ENCODE results near the gene LCE4A.
"Not testable (repeated sequence)": the region's sequence is repeated elsewhere in the genome, so short reads cannot be mapped to it uniquely, and the experiment has no call there.

LCE4A gene, protein sequence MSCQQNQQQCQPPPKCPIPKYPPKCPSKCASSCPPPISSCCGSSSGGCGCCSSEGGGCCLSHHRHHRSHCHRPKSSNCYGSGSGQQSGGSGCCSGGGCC

DNA sequence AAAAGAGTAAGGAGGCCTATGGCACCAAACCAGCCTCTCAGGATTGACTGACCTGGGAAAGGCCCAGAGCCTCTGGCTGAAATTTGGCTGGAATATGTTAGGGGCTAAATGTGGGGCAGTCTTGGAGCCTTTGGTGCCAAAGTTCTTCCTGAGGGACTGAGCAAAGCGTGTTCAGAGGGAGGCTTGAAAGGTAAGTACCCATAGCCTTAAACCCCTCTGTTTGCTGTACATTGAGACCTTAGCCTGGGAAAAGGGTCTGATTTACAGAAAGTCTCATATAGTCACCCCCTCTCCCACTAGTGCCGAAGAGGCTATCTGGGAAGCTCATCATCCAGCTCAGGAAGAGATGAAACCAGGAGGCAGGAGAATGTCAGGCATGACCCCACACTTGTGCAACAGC is at the start of gene LCE4A:
TSS of gene LCE4A (plus strand) at position 301 of the 400 bp plus-strand sequence. CDS start 916 bp downstream, outside the sequence.
- DNase-seq, result no peak

DNA sequence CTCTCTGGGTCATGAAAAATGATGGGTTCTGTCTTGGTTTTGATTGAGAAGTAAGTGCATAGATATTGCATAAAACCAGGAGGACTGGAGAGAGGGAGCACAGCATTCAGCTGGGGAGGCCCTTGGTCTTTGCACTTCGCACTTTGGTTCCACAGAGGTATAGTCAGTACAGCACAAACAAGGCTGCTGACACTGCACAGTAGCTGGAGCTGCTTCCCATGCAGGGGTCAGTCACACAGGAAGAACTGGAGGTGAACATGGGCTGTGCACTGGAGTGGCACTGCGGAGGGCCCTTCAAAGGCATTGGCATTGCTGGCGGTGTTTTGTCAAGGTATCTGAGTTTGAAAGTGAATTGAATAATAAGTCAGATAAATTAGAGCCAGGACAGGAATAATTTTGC is 49.3 kb upstream of the LCE4A start:
- DNase-seq, result no peak

DNA sequence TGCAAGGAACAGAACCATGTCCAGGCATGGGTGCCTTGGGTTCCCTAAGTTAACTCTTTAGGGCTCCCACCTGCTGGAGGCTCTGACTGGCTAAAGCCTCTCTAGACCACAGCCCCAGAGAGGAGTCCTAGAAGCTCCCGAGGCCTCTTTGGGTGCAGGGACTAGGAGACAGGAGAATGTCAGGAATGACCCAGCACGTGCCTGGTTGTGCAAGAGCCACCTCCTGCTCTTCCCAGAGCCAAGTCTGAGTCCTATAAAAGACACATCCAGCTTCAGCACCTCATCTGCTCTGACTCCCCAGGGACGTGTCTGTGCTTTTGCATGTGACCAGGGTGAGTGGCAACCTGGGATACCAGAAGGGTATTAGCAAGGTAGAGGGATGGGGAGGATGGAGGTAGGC is 44.9 kb upstream of the LCE4A start, which contains the start of gene LCE2D:
TSS of gene LCE2D (plus strand) at position 283 of the 400 bp plus-strand sequence. CDS start 726 bp downstream, outside the sequence.
- no peak for DNase-seq

DNA sequence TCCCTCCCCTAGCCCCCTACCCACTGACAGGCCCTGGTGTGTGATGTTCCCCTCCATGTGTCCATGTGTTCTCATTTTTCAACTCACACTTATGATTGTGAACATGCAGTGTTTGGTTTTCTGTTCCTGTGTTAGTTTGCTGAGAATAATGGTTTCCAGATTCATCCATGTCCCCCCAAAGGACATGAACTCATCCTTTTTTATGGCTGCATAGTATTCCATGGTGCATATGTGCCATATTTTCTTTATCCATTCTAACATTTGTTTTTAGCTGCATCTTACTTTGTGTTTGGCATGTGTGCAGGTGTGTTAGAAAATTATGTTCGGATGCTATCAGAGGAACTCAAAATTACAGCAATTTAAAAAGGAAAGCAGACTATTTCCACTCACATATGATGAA is 41.8 kb upstream of the LCE4A start:
- DNase-seq, result not testable (repeated sequence)

DNA sequence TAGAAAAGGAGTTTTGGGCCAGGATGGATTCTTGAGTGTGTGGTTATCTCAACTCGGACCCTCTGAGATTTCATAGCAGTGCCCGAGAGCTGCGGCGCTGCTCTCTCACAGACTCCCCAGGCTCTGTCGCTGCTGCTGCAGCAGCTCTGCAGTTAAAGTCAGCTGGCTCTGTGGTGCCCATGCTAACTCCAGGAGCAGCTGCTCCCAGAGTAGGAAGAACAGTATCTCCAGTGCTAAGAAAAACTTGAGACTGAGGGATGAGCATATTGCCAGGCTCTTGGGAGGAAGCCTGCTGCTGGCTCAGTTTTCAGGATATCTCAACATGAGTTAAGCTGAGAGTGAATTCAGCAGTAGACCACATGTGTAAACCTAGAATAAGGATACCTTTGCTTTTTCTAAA is 40.3 kb upstream of the LCE4A start:
- DNase-seq, result no peak

DNA sequence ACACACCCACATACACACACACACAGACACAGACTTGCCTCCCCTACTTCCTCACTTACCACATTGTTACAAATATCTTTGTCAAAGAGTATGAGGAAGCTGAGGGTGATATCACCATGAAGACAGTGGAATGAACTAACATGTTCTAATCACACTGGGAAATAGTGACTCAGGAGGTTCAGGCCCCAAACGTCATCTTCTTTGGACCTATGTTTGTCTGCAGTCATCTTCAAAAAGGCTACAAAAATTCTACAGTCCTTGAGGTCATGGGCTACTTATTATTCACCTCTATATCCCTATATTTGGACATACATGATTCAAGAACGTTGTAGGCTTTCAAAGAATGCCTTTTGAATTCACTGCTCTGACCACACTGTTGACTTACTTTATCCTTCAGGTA is 34.9 kb upstream of the LCE4A start:
- no peak for DNase-seq

DNA sequence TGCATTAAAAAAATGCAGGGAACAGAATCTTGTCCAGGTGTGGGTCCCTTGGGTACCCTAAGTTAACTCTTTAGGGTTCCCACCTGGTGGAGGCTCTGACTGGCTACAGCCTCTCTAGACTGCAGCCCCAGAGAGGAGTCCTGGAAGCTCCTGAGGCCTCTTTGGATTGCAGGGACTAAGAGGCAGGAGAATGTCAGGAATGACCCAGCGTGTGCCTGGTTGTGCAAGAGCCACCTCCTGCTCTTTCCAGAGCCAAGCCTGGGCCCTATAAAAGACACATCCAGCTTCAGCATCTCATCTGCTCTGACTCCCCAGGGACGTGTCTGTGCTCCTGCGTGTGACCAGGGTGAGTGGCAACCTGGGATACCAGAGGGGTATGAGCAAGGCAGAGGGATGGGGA is 33.0 kb upstream of the LCE4A start, which contains the start of gene LCE2C:
TSS of gene LCE2C (plus strand) at position 297 of the 400 bp plus-strand sequence. CDS start 737 bp downstream, outside the sequence.
- not testable (repeated sequence) for DNase-seq

DNA sequence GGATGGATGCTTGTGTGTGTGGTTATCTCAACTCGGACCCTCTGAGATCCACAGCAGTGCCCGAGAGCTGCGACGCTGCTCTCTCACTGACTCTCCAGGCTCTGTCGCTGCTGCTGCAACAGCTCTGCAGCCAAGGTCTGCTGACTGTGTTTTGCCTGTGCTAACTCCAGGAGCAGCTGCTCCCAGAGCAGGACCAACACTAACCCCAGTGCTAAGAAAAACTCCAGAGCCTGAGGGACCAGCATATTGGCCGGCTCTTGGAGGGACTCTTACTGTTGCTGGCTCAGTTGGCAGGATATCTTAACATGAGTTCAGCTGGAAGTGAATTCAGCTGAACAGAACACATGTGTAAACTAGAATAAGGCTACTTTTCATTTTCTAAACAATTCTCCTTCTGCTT is 28.5 kb upstream of the LCE4A start:
- DNase-seq, result no peak

DNA sequence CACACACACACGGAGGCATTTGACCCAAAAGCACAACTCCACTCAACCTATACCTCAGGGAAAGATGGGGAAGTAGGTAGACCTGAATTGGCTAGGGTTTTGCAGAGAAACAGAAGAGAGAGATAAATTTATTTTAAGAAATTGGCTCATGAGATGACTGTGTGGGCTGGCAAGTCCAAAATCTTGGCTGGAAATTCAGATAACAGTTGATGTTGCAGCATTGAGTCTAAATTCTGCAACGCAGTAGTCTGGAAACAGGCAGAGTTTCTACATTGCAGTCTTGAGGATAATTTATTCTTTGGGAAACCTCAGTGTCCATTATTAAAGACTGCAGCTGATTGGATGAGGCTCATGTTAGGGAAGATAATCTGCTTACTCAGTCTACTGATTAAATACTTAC is 26.3 kb upstream of the LCE4A start:
- DNase-seq, result no peak

DNA sequence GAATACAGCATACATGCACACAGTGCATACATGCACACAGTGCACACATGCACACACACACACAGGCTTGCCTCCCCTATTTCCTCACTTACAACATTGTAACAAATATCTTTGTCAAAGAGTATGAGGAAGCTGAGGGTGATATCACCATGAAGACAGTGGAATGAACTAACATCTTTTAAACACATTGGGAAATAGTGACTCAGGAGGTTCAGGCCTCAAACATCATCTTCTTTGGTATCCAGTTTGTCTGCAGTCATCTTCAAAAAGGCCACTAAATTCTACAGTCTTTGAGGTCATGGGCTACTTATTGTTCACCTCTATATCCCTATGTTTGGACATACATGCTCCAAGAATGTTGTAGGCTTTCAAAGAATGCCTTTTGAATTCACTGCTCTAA is 24.1 kb upstream of the LCE4A start:
- DNase-seq, result no peak

DNA sequence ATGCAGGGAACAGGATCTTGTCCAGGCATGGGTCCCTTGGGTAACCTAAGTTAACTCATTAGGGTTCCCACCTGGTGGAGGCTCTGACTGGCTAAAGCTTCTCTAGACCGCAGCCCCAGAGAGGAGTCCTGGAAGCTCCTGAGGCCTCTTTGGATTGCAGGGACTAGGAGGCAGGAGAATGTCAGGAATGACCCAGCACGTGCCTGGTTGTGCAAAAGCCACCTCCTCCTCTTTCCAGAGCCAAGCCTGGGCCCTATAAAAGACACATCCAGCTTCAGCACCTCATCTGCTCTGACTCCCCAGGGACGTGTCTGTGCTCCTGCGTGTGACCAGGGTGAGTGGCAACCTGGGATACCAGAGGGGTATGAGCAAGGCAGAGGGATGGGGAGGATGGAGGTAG is 22.1 kb upstream of the LCE4A start, which contains the start of gene LCE2B:
TSS of gene LCE2B (plus strand) at position 301 of the 400 bp plus-strand sequence. CDS start 721 bp downstream, outside the sequence.
- DNase-seq, result not testable (repeated sequence)

DNA sequence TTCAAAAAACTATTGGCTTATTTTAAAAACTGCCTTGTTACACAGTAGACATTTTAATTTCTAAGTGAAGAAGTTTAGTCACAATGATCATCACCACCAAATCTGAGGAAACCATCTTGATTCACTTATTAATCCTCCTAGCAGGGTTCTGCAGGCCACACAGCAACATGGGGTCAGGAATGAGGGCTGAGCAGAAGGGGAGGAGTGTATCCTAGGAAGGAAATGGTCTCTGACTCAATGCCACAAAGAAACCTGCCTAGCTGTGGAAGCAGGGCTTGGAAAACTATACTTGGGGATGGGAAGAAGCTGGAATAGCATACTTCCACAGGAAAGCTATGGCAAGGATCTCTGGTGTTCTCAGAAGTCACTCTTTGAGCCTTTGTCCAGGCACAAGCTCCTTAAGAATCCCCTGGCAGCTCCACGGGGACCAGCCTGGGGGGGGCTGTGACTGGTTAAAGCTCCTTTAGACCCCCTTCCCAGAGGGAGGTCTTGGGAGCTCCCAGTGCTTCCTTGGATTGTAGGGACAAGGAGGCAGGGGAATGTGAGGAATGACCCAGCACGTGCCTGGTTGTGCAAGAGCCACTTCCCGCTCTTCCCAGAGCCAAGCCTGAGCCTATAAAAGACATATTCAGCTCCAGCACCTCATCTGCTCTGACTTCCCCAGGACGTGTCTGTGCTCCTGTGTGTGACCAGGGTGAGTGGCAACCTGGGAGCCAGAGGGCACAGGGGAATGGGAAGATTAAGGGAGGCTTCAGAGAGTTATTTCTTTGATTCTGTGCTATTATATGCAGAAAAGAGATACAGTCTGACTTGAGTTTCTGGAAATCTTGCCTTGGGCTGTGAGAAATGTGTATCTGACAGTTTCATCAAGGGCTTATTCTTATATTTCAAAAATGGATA is 10.0 kb upstream of the LCE4A start, which contains the start of gene LCE2A:
TSS of gene LCE2A (plus strand) at position 645 of the 900 bp plus-strand sequence. CDS start 557 bp downstream, outside the sequence.
- DNase-seq, result no peak

DNA sequence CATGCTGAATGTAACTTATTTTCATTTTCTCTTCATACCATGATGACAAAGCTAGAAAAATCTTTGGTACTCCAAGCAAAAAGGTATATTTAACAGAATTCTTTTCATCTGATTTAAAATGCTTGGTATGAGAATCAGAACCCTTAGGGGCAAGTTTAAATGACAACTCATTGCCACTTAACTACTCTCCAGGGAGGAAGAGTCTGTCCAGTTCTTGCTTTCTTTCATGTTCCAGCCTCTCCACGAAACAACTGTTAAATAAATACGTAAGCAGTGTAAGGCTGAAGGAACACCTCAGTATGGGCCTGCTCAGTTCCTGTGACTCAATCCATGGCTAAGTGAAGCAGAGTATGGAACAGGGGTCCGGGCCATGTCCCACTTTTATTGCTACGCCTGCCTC is 8.2 kb upstream of the LCE4A start:
- no peak for DNase-seq

DNA sequence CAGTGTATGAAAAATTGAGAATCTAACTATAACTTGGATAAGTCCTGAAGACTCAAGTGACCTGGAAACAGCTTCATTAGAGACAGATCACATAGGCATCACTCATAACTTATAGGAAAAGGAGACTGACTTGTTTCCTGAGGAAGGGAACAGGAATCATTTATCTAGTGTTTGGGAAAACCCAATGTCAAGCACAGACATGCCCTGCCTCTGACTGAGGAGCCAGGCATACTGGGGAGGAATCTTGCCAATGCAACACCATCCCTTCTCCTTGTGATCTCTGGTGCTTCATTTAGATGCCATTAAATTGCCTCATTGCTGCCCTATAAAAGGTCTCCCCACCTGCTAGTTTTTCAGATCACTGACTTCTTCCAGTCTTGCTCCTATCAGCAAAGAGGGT is 10.3 kb downstream of the LCE4A start:
- DNase-seq, result no peak

DNA sequence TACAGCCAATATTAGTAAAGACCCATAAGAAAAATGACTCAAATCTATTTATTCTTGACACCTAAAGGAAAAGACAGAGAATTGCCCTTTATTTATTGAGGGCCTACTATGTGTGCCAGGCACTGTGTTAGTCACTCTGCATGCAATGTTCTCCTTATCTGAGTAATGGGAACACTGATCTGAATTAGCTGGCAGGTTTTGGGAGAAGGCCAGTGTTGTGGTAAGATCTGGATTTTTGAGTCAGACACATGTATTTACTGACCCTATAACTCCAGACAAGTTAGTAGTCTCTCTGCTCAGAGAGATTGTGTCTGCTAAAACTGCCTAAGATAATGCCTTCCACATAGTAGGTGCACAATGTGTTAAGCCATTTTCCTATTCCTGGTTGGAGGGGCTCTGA is 17.3 kb downstream of the LCE4A start:
- no peak for DNase-seq

DNA sequence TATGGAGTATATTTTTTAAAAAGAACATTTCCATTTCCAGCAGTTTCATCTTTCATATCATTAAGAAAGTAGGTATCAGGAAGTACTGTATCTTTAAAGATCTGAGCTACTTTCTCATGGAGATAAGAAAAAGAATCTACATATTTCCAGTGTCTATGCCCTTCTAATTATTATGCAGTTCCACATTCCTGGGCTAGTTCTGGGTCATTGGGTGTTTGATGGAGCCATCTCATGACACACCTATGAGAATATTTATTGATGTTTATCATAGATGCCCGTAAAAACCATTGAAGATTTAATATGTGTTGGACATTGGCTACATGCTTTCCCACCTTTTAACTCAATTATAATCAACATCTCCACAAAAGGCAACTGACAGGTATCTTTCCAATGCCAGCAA is 21.0 kb downstream of the LCE4A start:
- no peak for DNase-seq

DNA sequence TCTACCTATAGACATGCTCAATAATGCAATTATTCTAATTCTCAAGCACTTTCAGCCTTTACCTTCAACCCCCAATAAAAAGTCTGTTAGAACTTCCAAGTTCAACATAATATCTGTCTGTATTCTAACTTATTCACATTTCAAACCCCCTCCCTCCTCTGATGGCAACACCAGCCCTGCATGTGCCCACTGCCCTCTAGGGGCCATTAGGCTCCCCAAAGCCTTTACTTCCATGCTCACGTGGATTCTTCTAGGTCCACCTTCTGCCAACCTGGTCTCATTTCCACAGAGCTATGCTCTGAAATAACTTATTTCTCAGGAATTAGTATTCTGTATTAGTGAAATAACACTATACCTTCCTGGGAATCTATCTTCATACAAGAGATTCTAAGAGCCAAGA is 27.7 kb downstream of the LCE4A start:
- no peak for DNase-seq

DNA sequence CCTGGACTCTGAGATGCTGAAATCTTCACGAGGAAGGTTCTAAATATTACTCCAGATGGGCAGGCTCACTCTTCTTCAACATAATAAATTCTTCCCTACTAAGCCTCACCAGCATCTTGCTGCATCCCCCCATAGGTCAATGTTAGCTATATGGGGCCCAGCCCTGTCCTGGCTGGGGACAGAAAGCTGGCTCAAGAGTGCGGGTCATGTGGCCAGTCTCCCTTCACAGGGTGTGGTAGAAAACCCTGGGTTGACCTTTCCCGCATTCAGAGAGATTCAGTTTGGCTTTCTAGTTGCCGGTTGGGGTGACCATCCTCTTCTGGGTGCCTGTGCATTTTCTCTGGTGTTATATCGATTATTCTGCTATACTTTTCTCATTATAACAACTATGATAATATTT is 30.0 kb downstream of the LCE4A start:
- no peak for DNase-seq

DNA sequence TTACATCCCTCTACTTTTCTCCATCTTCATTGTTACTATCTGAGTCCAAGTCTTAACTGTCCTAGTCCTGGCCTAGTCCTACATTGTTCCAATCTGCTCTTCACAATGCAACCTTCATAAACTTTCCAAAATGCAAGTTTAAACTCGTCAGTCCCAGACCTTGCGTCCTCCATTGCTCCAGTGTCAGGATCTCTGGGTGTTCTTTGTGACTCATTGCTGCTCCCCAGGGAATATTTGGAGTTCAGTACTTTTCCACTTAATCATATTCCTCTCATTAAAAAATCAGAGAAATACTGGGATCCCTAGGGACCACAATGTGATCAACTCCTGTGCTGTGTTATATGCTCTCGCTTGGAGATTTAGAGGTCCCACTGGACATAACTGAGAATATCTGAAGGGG is 31.9 kb downstream of the LCE4A start:
- no peak for DNase-seq

DNA sequence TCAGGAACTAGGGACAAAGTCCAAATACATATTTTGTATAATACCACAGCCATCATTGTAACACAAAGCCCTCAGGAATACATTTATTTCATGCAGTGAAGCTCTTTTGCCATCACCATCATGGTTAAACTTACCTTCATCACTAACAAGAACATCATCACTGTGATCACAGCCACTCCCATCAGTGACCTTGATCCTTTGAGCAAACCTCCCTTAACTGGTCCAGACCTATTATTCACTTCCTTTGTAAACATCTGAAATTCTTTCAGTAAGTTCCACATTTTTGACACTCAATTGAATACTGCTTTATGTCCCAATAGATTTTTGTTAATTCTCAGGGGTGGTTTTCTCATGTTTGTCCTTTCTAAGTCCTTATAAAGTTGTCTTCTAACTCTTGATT is 33.7 kb downstream of the LCE4A start:
- DNase-seq, result no peak

DNA sequence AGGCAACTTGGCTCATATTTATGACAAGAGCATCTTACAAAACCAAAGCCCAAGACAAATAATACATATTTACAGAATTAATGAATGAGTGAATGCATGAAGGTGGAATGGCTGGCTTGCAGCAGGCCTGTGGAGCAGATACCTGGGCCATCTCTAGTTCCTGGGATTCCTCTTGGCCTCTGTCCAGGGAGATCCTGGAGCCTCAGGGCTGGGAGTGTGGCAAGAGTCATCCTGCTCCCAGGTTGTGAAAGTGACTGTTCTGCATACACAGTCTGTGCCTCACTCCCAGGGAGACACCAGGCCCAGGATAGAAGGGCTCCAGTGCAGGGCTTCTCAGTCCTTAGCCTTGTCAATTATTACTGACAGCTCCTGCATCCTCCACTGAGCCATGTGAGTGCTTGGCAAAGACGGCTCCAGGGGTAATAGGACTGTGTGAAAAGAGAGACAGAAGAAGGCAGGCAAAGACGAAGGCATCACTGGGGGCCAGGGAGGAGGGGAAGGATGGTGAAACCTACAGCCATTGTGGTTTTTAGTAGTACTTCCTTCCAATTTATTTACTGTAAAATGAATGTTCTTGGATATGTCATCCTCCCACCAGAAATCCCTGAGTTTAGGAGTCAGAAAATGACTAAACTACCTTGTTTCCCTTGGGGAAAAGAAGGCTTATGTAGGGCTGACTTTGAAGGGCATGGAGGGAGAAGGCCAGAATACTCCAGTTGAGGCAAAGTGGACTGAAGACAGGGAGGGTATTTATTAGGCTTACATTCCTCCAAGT is 35.6 kb downstream of the LCE4A start:
- no peak for DNase-seq

DNA sequence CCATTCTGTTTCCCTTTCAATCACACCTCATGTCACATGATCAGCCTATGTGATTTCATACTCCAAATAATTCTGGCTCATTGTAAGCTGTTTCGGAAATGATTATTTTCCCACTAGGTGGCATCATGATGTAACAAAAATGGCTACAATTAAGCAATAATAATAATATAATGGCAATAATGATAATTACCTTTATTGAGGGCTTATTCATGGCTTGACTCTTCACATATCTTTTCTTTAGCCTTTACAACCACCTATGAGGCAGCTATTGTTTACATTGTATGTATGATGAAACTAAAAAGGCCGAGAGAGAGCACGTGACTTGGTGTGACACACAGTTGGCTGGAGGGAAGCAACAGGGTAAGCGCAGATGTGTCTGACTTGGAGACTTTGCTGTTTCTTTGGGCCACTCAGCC is 37.3 kb downstream of the LCE4A start:
- DNase-seq, result no peak

DNA sequence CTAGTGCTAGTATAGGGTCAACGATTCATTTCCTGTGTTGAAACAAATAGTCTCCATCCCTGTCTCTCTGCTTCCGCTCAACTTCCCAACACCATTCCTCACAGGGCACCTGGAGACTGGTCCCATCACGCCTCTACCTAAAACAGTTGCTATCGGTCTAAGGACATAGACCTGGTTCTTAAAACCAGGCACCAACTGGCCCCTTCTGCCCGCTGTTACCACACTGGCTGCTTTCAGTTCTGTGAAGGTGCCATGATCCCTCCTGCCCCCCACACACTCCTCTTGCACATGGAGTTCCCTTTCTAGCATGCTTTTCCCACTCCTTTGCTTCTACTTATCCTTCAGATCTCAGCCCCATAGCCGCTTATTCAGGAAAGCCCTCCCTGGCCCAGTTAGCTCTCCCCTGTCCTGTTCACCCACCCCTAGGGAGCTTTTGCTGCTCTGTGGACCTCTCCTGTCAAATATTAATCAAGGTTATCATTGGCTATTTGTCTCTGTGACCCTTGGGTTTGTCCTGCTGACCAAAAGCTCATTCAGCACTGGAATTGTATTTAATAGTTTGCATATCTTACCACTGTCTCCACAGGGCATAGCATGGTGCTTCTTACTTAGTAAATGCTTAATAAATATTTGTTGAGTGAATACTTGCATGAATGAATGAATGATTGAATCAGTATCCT is 37.9 kb downstream of the LCE4A start:
- DNase-seq, result no peak
